ENCODE measurements around the gene KMT2D.
A peak's percentile ranks its signal among the peaks of the same experiment; 100 is the strongest.

KMT2D gene

DNA sequence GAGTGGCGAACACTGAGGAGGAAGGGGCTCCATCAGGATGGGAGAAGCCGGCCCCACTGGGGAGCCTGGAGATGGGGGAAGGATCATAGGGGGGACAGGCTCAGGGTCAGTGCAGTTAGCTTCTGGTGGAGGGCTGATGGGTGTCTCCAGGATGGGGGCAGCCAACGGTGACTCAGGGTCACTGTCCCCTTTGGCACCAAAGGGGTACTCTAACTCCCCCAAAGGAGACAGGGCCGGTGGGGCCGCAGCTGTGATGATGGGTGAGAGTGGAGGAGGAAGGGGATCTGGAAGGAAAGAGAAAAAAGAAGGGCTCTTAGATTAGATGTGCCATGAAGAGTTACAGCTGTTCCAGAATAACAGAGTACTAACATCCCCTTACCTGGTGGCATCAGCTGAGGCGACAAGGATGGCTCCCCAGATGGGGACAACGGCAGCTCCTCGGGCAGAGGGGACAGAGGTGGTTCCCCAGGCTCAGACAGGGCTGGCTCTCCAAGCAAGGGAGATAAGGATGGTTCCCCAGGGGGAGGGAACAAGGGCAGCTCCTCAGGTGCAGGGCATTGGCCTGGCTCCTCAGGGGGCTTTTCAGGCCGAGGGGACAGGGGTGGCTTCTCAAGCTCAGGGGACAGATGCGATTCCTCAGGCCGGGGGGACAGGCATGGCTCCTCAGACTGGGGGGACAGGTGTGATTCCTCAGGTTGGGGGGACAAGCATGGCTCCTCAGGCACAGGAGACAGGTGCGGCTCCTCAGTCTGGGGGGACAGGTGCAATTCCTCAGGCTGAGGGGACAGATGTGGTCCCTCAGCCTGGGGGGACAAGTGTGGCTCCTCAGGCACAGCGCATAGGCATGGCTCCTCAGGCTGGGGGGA is 9.9 kb downstream of the KMT2D start:
- DNase-seq: no peak

- no peak for DNase-seq
Measured at GRCh38 chr12:49049566-49050224, 10.9 kb downstream of the KMT2D start.

DNA sequence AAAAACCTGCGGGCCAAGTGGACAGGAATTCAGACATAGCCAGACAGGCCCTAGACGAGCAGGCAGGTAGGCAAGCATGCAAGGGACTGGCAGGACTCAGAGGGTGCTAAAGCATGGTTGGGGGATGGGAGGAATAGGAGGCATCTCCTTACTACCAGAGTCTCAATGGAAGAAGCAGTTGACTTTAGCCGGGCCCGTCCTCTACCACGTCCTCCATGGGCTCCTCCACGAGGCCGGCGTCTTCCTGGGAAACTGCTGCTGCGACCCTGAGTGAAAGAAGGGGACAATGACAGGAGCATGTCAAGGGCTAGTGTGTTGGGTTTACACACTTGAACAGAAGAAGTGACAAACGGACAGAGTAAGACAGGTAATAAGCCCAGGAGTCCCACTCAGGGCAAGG is 11.6 kb downstream of the KMT2D start:
- DNase-seq: no peak

DNA sequence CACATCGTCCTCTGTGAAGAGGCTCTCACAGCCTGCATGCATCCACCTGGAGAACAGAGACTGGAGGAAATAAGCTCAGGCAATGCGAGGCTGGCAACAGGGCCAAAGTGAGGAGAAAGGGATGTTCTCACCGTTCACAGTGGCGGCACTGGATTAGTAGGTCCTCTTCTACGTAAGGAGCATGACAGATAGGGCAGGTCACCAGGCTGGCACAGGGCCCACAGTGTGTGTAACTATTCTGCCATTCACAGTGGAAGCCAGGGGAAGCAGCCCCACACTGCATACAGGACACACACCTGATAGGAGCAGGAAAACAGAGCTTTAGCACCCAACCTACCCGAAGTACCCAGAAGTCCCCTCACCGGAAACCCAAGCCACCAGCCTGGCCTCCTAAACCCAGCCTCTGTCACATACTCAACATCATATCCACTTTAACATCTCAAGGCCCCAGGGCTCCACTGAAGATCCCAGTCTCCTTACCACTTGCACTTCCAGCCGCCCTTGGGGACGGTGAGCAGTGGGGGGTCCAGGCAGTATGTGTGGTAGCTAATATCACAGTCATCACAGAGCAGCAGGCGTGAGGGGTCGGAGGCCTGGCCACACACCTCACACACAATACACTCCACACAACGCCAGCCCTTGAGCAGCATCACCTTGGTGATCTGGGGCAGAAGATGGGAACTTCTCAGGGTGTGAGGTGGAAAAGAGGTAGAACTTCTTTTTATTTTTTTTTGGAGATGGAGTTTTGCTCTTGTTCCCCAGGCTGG is 14.3 kb downstream of the KMT2D start:
- DNase-seq: no peak

GRCh38 chr12:49044660-49045059 is 15.9 kb downstream of the KMT2D start:
- DNase-seq: no peak

- DNase-seq: peak; percentile 83
Measured at GRCh38 chr12:49043856-49044258, 16.7 kb downstream of the KMT2D start.

- DNase-seq: no peak
Measured at GRCh38 chr12:49043241-49043640, 17.4 kb downstream of the KMT2D start.

- no peak for DNase-seq
Measured at GRCh38 chr12:49041881-49042484, 18.6 kb downstream of the KMT2D start.

DNA sequence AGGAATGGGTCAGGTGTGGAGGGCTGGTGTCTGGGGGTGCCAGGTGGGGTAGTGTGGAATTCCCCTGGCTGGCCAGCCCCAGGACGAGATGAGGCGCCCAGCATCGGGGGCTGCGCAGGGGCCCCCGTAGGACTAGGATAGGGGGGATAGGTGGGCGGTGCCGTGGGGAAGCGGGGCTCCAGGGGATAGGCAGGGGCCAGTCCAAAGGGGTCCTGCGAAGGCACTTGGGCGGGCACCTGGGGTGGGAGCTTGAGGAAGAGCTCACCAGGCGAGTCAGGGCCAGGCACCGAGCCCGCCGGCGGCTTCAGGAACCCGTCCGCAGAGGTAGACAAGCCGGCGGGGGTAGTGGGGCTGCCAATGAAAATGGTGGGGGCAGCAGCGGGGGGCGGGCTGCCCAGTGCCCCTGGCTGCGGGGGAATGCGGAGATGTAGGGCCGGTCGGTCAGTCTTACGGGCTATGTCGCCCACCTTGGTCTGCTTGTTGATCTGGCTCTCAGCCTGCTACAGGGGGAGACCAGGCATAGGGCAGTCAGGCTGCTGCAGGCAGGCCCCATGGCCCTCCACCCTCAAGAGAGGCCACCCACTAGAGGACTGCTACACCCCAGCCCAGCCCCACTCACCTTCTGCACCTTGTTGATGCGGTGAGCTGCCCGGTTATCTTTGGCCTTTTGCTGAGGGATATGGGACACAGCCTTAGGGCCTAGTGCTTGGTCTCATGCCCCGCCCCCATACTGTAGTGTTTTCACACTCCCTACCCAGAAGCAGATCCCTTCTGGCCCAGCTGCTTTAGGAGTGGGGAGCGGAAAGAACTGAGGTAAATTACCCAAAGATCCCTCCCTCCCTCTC is 19.3 kb downstream of the KMT2D start:
- DNase-seq: no peak

DNA sequence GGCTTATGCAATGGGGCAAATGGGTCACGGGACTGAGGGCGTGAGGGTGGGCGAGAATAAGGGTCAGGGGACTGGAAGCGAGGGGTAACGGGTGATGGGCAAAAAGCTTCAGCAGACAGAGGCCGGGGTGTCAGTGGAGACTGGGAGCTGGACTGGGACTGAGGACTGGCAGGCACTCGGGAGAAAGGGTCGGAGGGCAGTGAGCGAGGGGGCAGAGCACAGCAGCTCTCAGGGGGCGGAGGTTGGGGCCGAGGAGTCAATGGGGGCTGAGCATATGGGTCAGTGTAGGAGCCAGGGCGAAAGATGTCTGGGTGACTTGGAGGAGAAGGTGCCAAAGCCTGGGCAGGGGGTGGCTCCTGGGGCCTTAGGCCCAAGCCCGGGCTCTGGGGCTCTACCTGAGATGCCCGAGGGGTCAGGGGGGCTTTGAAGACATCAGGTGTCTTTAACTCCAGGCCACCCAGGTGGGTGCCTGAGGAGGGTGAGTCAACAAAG is 20.2 kb downstream of the KMT2D start:
- DNase-seq: no peak

GRCh38 chr12:49039421-49040363 is 20.9 kb downstream of the KMT2D start:
- DNase-seq: no peak

GRCh38 chr12:49038291-49038955 is 22.2 kb downstream of the KMT2D start:
- DNase-seq: no peak

GRCh38 chr12:49037947-49038237 is 22.7 kb downstream of the KMT2D start:
- DNase-seq: no peak

DNA sequence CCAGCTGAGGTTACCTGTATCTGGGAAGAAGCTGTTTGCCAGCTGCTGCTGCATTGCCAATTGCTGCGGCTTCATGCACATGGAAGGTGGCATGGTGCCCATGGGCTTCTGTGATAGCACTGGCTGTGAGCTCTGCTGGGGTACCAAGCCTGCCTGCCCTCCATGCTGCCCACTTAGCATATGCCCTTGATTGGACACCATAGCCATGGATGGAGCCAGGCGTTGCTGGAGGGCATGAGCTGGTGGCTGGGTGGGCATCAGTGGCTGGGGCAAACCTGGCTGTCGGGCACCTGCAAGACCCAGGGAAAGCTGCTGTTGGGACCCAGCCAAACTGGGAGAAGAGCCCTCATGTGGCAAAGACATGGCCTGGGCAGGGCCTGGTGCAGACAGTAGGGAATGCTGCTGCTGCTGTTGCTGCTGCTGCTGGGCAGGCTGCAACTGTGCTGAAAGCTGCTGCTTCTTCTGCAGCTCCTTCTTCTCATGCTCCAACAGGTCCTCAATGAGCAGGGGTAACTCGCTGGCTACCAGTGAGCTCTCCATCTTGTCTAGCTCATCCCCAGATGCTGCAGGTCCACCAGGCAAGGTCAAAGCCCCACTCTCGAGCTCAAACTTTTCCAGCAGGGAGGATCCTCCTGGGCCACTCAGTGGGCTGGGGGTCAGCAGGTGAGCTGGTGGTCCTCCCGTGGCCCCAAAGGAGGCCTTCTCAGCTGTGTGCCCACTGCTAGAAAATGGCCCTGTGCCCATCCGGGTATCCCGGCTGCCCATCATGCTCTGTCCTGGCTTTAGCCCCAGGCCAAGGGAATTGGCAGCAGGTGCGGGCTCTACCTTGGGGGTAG is 23.3 kb downstream of the KMT2D start:
- no peak for DNase-seq

GRCh38 chr12:49036029-49036428 is 24.6 kb downstream of the KMT2D start:
- DNase-seq: no peak

DNA sequence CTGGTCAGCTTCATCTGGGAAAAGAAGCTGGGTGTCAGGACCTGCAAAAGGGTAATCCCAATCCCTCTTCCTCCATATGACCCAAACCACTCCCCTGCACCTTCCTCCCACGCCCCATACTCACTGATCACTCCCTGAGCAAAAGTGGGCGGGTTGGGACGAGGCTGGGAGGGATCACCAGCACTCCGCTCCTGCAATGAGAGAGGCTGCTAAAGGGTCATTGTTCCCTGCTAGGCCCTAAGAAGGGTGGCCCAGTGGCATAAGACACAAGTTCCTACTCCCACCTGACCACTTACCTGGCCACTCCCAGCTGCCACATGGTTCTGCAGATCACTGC is 26.3 kb downstream of the KMT2D start:
- DNase-seq: no peak

- DNase-seq: no peak
Measured at GRCh38 chr12:49033611-49034285, 26.8 kb downstream of the KMT2D start.

- no peak for DNase-seq
Measured at GRCh38 chr12:49032679-49033447, 27.7 kb downstream of the KMT2D start.
